Measurements from ENCODE around the gene AMFR. TPM values are rescaled to one million over a fixed set of nuclear protein-coding genes. Genes with fewer than 3 reads are reported as not detected.

The AMFR gene
- total RNA-seq, 1 donor from 2014 or later, result 69.9 TPM

- TF ChIP-seq CTCF (IDR thresholded peaks at IDR 0.05; ENCODE audit: partially characterized antibody, unreplicated experiment), result no peak
- peaks cover 22% of the 10 kb centered on the region for H3K27me3 Mint-ChIP-seq (ENCODE audit: unreplicated experiment)
- H3K27ac Mint-ChIP-seq (ENCODE audit: unreplicated experiment), result no peak overlapping the region
- DNase-seq, result peak; percentile 23
- H3K4me3 Mint-ChIP-seq (ENCODE audit: unreplicated experiment), result peak overlapping the region; percentile 21
- peaks cover 13% of the 10 kb centered on the region for H3K4me1 Mint-ChIP-seq (ENCODE audit: low read depth, unreplicated experiment)
- H3K36me3 Mint-ChIP-seq (ENCODE audit: unreplicated experiment), result peaks cover 12% of the 10 kb centered on the region
- H3K9me3 Mint-ChIP-seq (ENCODE audit: unreplicated experiment), result peaks cover 22% of the 10 kb centered on the region
Observed at GRCh38 chr16:56349711-56350161, 75.6 kb downstream of the AMFR start.

- peaks cover 20% of the 10 kb centered on the region for H3K27me3 Mint-ChIP-seq (ENCODE audit: unreplicated experiment)
- peak; percentile 10 for TF ChIP-seq CTCF (IDR thresholded peaks at IDR 0.05; ENCODE audit: partially characterized antibody, unreplicated experiment)
- H3K36me3 Mint-ChIP-seq (ENCODE audit: unreplicated experiment), result peaks cover 9% of the 10 kb centered on the region
- H3K4me3 Mint-ChIP-seq (ENCODE audit: unreplicated experiment), result no peak overlapping the region
- H3K4me1 Mint-ChIP-seq (ENCODE audit: low read depth, unreplicated experiment), result peaks cover 13% of the 10 kb centered on the region
- no peak for DNase-seq
- peak overlapping the region; percentile 77 for H3K27ac Mint-ChIP-seq (ENCODE audit: unreplicated experiment)
- peaks cover 19% of the 10 kb centered on the region for H3K9me3 Mint-ChIP-seq (ENCODE audit: unreplicated experiment)
Observed at GRCh38 chr16:56349086-56349415, 76.3 kb downstream of the AMFR start.

- Mint-ChIP-seq H3K36me3 (ENCODE audit: unreplicated experiment) (peaks cover 9% of the 10 kb centered on the region), H3K4me1 (ENCODE audit: low read depth, unreplicated experiment) (peaks cover 15% of the 10 kb centered on the region), H3K4me3 (ENCODE audit: unreplicated experiment) (no peak overlapping the region), H3K27ac (ENCODE audit: unreplicated experiment) (peak overlapping the region; percentile 64), H3K27me3 (ENCODE audit: unreplicated experiment) (peaks cover 22% of the 10 kb centered on the region), H3K9me3 (ENCODE audit: unreplicated experiment) (peaks cover 21% of the 10 kb centered on the region)
- no peak for TF ChIP-seq CTCF (IDR thresholded peaks at IDR 0.05; ENCODE audit: partially characterized antibody, unreplicated experiment)
- no peak for DNase-seq
Observed at GRCh38 chr16:56348168-56349085, 76.9 kb downstream of the AMFR start.

GRCh38 chr16:56347670-56348069 is 77.7 kb downstream of the AMFR start:
- Mint-ChIP-seq H3K9me3 (ENCODE audit: unreplicated experiment) (peaks cover 22% of the 10 kb centered on the region), H3K27ac (ENCODE audit: unreplicated experiment) (no peak overlapping the region), H3K36me3 (ENCODE audit: unreplicated experiment) (peaks cover 9% of the 10 kb centered on the region), H3K4me1 (ENCODE audit: low read depth, unreplicated experiment) (peaks cover 15% of the 10 kb centered on the region), H3K4me3 (ENCODE audit: unreplicated experiment) (no peak overlapping the region), H3K27me3 (ENCODE audit: unreplicated experiment) (peaks cover 26% of the 10 kb centered on the region)
- TF ChIP-seq CTCF (IDR thresholded peaks at IDR 0.05; ENCODE audit: partially characterized antibody, unreplicated experiment), result no peak
- DNase-seq, result no peak

- Mint-ChIP-seq H3K4me3 (ENCODE audit: unreplicated experiment) (no peak overlapping the region), H3K9me3 (ENCODE audit: unreplicated experiment) (peaks cover 22% of the 10 kb centered on the region), H3K27ac (ENCODE audit: unreplicated experiment) (peak overlapping the region; percentile 22), H3K4me1 (ENCODE audit: low read depth, unreplicated experiment) (peaks cover 15% of the 10 kb centered on the region), H3K36me3 (ENCODE audit: unreplicated experiment) (peaks cover 9% of the 10 kb centered on the region), H3K27me3 (ENCODE audit: unreplicated experiment) (peaks cover 27% of the 10 kb centered on the region)
- no peak for DNase-seq
- TF ChIP-seq CTCF (IDR thresholded peaks at IDR 0.05; ENCODE audit: partially characterized antibody, unreplicated experiment), result no peak
Observed at GRCh38 chr16:56347166-56347565, 78.2 kb downstream of the AMFR start.

All from glutamatergic neuron (in vitro differentiated cells).